Upper lobe of right lung (tissue), 1 donor: ENCODE results near the gene ZNF678. TPM values are rescaled to one million over a fixed set of nuclear protein-coding genes. Genes with fewer than 3 reads are reported as not detected.
A peak's percentile ranks its signal among the peaks of the same experiment; 100 is the strongest.

Source experiments
- ATAC-seq: fragments of 200-7000 bp; cut with Tn5 transposase; one replicate; pipeline ENCODE4 v1.9.1; 2020; ENCODE audit warnings: mild to moderate bottlenecking, moderate library complexity
- DNase-seq: peaks from one replicate; pipeline ENCODE4 v3.0.0-alpha.2; 2020
- H3K27ac ChIP-seq: fragments of 200-600 bp; one replicate; pipeline ENCODE4 v1.8.0; 2022
- H3K27me3 ChIP-seq: fragments of 200-600 bp; one replicate; pipeline ENCODE4 v1.8.0; 2022; ENCODE audit warnings: mild to moderate bottlenecking
- H3K36me3 ChIP-seq: fragments of 200-600 bp; one replicate; pipeline ENCODE4 v1.8.0; 2022
- H3K4me1 ChIP-seq: fragments of 200-600 bp; one replicate; pipeline ENCODE4 v1.8.0; 2022
- H3K4me3 ChIP-seq: fragments of 200-600 bp; one replicate; pipeline ENCODE4 v1.8.0; 2022; ENCODE audit warnings: mild to moderate bottlenecking
- H3K9me3 ChIP-seq: fragments of 200-600 bp; one replicate; pipeline ENCODE4 v1.8.0; 2022
- intact Hi-C: fragments of 100-400 bp; cut with DNase I; formaldehyde crosslinking; loops from one replicate; pipeline ENCODE4 v1.11.0; 2022
- total RNA-seq: library from RNA; stranded (reverse); fragmentation: NEBNext Ultra II Directional; extraction: Animal tissue kit (Norgen Biotek cat#: 25700); gene quantifications from one replicate; pipeline ENCODE4 v1.2.1, GENCODE V29; 2021
- TF ChIP-seq, protein P1 (sequence below): fragments of 200-600 bp; IDR thresholded peaks from one replicate; pipeline ENCODE4 v1.8.0; 2022; ENCODE audit warnings: antibody characterized with exemption
- donor health status: DM: no; HTN: yes; CAD: no; lungs with severe emphysema.

Gene ZNF678
- total RNA-seq, 1 donor from 2014 or later: 8.6 TPM

DNA sequence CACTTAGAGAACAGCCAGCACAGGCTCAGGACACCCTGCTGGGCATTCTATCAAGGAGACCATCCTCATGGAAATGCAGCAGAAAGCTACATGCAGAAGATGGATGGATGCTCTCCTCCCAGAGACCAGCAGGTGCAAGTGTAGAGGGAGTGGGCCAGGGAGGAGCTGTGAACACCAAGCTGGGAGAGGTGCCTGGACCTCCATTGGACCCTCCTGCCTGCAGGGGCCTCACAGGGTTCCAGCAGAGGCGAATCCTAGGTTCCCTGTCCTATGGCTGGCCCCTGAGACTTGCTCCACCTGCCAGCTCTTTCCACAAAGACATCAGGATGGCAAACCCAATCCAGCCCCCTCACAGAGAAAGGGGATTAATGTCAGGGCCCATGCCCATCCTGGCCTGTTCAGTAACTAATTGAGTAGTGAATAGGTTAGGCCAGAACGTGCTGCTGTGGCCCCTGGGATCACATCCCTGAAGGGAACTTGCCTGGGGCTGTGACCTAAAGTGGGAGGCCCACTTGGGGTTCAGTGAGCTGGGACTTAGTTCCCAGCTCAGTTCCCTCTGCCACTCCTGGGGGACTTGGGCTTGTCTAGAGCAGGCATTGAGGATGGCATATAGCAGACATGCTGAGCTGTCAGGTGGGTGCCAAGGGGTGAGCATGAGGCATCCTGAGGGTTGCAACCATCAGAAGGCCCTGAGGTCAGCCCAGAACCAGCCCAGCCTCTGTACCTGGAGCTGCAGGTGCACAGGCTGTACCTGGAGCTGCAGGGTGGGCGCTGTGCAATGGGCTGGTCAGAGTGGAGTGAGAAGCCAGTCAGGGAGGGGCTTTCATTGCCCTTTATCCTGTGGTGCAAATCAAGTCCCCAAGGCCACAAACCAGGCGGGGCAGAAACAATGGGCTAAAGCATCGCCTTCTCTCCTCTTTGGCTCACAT lies 22.9 kb upstream of the ZNF678 start:
- no peak for DNase-seq

DNA sequence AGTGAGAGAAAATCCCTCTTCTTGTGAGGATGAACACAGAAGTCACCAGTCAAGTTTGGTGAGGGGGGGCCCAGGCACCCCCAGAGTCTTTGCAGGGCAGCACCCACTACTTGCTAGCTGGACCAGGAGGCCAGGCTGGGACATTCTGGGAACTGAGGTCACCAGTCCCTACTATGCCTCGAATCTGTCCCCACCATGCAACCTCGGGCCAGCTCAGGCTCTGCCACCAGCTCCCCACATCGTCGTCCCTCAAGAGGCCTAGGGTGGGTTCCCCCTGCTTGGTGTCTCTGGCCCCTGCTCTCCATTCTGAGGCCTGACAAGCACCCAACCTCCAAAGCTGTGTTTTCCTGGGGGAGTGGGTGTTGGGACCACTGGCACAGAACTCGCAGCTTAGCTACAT lies 22.2 kb upstream of the ZNF678 start:
- Histone ChIP-seq H3K4me3 (no peak overlapping the region), H3K4me1 (peaks cover 5% of the 10 kb centered on the region), H3K9me3 (no peaks in the 10 kb centered on the region), H3K36me3 (no peaks in the 10 kb centered on the region), H3K27me3 (no peaks in the 10 kb centered on the region), H3K27ac (no peak overlapping the region)
- ATAC-seq (no peak), DNase-seq (no peak)
- TF ChIP-seq, protein P1, sequence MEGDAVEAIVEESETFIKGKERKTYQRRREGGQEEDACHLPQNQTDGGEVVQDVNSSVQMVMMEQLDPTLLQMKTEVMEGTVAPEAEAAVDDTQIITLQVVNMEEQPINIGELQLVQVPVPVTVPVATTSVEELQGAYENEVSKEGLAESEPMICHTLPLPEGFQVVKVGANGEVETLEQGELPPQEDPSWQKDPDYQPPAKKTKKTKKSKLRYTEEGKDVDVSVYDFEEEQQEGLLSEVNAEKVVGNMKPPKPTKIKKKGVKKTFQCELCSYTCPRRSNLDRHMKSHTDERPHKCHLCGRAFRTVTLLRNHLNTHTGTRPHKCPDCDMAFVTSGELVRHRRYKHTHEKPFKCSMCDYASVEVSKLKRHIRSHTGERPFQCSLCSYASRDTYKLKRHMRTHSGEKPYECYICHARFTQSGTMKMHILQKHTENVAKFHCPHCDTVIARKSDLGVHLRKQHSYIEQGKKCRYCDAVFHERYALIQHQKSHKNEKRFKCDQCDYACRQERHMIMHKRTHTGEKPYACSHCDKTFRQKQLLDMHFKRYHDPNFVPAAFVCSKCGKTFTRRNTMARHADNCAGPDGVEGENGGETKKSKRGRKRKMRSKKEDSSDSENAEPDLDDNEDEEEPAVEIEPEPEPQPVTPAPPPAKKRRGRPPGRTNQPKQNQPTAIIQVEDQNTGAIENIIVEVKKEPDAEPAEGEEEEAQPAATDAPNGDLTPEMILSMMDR: no peak
- intact Hi-C loops: no loop called here

More for the DNA sequence above, 22.9 kb upstream of the ZNF678 start:
- H3K4me1 ChIP-seq: peaks cover 5% of the 10 kb centered on the region
- H3K4me3 ChIP-seq: no peak overlapping the region
- H3K27ac ChIP-seq: no peak overlapping the region
- H3K36me3 ChIP-seq: no peaks in the 10 kb centered on the region
- no peak for ATAC-seq
- intact Hi-C loops: no loop called here
- H3K9me3 ChIP-seq: no peaks in the 10 kb centered on the region
- TF ChIP-seq, protein P1: no peak
- no peaks in the 10 kb centered on the region for H3K27me3 ChIP-seq

DNA sequence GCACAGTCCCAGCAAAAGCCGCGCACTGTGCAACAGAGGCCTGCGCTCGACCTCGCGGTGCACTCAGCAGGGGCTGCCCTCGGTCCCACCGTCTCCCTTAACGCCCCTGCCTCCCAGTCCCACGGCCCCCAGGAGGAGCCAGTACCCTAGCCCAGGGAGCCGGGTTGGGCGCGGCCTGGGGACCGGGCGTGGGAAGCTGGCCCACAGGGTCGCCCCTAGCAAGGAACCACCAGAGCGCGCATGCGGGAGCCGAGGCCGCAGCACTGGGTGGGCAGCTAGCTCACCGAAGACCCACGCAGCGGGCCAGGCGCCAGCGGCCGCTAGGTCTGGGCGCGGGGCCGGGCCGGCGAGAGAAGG lies 21.6 kb upstream of the ZNF678 start:
- peak; percentile 8 for ATAC-seq
- intact Hi-C loops: no loop called here
- H3K27ac ChIP-seq: peak overlapping the region; percentile 80

DNA sequence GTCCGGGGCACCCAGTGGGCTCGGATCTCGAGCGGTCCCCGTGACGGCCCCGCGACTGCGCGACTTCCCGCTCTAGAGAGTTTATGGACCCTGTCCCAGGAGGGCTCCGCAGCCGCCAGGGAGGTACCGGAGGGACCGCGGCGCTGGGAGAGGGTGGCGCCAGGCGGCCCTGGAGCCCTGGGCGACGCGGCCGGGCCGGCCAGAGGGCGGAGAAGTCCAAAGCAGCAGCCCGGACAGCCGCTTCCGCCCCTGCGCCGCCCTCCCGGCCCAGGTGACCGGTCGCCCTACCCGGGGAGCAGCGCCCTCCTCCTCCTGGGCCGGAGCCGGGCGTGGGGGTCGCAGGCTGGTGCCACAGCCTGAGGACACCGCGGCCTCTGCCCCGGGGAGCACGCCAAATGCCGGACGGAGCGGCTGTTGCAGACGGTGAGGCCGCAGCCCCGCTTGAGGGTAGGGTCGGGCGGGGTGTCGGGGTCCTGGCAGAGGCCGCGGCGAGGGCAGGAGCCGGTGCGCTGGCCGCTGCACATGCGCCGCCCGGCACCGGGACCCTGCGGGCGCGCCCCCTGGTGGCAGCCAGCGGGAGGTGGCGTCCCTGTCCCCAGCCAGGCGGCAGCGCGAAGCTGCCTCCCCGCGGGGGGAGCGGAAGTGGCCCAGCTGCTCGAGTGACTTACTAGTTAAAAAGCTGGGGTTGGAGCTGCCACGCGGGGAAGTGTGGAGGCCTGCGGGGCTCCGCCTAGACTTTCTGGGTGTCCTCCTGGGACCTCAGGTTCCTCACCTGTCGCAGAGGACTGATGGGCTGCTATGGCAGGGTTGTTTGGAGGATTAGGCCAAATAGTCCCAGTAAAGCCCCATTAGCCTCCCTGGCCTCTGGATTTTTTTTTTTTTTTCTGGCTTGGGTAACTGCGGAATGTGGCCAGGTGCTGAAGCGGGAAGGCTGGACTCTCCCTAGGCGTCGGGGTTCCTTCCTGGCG lies 20.9 kb upstream of the ZNF678 start:
- DNase-seq: peak; percentile 95
- Histone ChIP-seq H3K4me3 (peak overlapping the region; percentile 82), H3K36me3 (no peaks in the 10 kb centered on the region), H3K27me3 (no peaks in the 10 kb centered on the region), H3K27ac (peak overlapping the region; percentile 80), H3K9me3 (no peaks in the 10 kb centered on the region), H3K4me1 (peaks cover 5% of the 10 kb centered on the region)
- TF ChIP-seq, protein P1: peak; percentile 98
- ATAC-seq: peak; percentile 98
- intact Hi-C loops: no loop called here

More for the DNA sequence above, 21.6 kb upstream of the ZNF678 start:
- no peaks in the 10 kb centered on the region for H3K36me3 ChIP-seq
- DNase-seq: no peak
- peak overlapping the region; percentile 82 for H3K4me3 ChIP-seq
- no peaks in the 10 kb centered on the region for H3K9me3 ChIP-seq
- TF ChIP-seq, protein P1: no peak
- H3K27me3 ChIP-seq: no peaks in the 10 kb centered on the region
- peaks cover 5% of the 10 kb centered on the region for H3K4me1 ChIP-seq

DNA sequence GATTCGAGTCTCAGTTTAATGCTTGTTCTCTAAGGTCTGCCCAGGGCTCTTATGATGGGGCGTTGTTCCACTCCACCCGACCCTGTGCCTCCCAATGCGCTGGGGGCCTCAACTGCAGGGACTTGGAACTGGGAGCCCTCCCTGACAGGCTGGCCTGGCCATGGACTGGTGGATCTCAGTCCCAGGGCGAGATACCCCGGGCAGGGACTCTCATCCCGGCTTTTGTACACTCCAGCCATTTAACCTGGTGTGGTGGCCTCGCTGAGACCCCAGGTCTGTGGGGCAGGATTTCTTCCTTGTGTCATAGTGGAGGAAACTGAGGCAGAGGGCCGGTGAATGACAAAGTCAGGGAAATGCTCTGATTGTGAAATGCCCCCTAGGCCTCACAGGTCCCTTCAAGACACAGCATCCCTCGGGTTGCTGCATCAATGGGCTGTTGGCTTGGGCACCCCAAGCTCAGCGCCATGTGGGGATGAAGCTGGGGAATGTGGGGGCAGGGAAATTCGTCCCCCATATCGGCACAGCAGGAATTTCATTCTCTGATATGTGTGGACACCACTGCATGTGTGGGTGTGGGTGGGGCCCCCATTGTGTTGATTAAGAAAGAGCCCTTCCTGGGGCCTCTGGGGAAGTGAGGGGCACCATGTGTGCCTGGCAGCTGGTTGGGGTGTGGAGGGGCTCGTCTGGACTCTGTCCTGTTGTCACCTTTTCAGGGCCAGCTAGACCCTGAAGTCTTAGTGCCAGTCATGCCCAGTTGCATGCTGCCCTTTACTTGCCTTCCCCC lies 19.9 kb upstream of the ZNF678 start:
- intact Hi-C loops: no loop called here
- no peak overlapping the region for H3K4me3 ChIP-seq
- H3K27me3 ChIP-seq: no peaks in the 10 kb centered on the region
- H3K27ac ChIP-seq: peak overlapping the region; percentile 80
- no peak for DNase-seq
- peaks cover 5% of the 10 kb centered on the region for H3K4me1 ChIP-seq
- TF ChIP-seq, protein P1: no peak
- H3K9me3 ChIP-seq: no peaks in the 10 kb centered on the region
- ATAC-seq: no peak
- no peaks in the 10 kb centered on the region for H3K36me3 ChIP-seq
